Measurements from ENCODE around the gene ZNF135. TPM values are rescaled to one million over a fixed set of nuclear protein-coding genes. Genes with fewer than 3 reads are reported as not detected.

ZNF135 gene
- total and polyA plus RNA-seq, 10 of the 15 experiments (the other 5 are each of a cell fraction or from before 2014, with no cell fraction given): 0.04 TPM; not detected in 9

GRCh38 chr19:58084596-58085347 is 25.7 kb downstream of the ZNF135 start (continued):
- TF ChIP-seq MYC (IDR thresholded peaks at IDR 0.05; ENCODE audit: insufficient read depth, insufficient read length, insufficient replicate concordance, low read length, severe bottlenecking): no peak
- no peak for TF ChIP-seq CREM (IDR thresholded peaks at IDR 0.05; ENCODE audit: low read depth)
- TF ChIP-seq TCF12 (IDR thresholded peaks at IDR 0.05; ENCODE audit: low read depth, low read length): no peak

- Histone ChIP-seq H3K27ac (ENCODE audit: control insufficient read depth, insufficient read depth) (no peak overlapping the region), H3K36me3 (ENCODE audit: control insufficient read depth in 2 of 2, insufficient read depth in 2 of 2, low read length in 1 of 2) (no peaks in the 10 kb centered on the region), H3K9me3 (replicated peaks; ENCODE audit: control insufficient read depth, insufficient read depth, low read length) (peaks cover 1% of the 10 kb centered on the region; the same call in 1 of the 3 replicates), H3K4me2 (ENCODE audit: control insufficient read depth, insufficient read depth) (no peak overlapping the region), H3K79me2 (ENCODE audit: control insufficient read depth, insufficient read depth, low read length) (no peaks in the 10 kb centered on the region), H4K20me1 (ENCODE audit: control insufficient read depth, insufficient read depth) (no peaks in the 10 kb centered on the region), H3K4me3 (no peak overlapping the region), H3K27me3 (replicated peaks in 1 of 2; ENCODE audit: control insufficient read depth in 2 of 2, insufficient read depth in 2 of 2, low read length in 1 of 2) (no peaks in the 10 kb centered on the region), H3K9ac (ENCODE audit: control insufficient read depth, insufficient read depth, low read length) (no peak overlapping the region), H3K4me1 (ENCODE audit: control insufficient read depth, insufficient read depth, low read length) (no peaks in the 10 kb centered on the region), H2AFZ (ENCODE audit: control insufficient read depth, low read depth, low read length) (no peak overlapping the region)
- ATAC-seq (no peak), DNase-seq (ENCODE audit: low read depth, low spot score) (no peak), FAIRE-seq (no peak)
- intact Hi-C loops (cut with micrococcal nuclease; ENCODE audit: unreplicated experiment): no loop called here
- SMC1A ChIA-PET (ENCODE audit: uncharacterized antibody, unreplicated experiment): no interaction called here
- no TSS peak for BruUV-seq (replicated peaks)
- CTCF ChIA-PET: no interaction called here
- RAD21 ChIA-PET (ENCODE audit: unreplicated experiment): no interaction called here
- 83% methylated on average over 29 of the region's 29 CpGs for WGBS (ENCODE audit: insufficient coverage, insufficient replicate concordance, low lambda C conversion rate, missing lambda C conversion rate)
- POLR2A ChIA-PET: no interaction called here
- in situ Hi-C loops (cut with MboI): no loop called here
- TF ChIP-seq POLR2AphosphoS2 (IDR thresholded peaks at IDR 0.05; ENCODE audit: low read depth, low read length) (no peak), STAT3 (IDR thresholded peaks at IDR 0.05; ENCODE audit: low read depth, low read length) (no peak), HDAC2 (IDR thresholded peaks at IDR 0.05) (no peak), ZNF384 (IDR thresholded peaks at IDR 0.05; ENCODE audit: borderline replicate concordance, low read depth, low read length) (no peak), KLF5 (IDR thresholded peaks at IDR 0.05; ENCODE audit: partially characterized antibody) (no peak), ELK1 (IDR thresholded peaks at IDR 0.05; ENCODE audit: low read depth, low read length) (no peak), MEF2A (IDR thresholded peaks at IDR 0.05; ENCODE audit: insufficient read depth, low read depth, low read length) (no peak), PAX8 (IDR thresholded peaks at IDR 0.05) (no peak), PKNOX1 (IDR thresholded peaks at IDR 0.05) (no peak), ZNF274 (IDR thresholded peaks at IDR 0.05; ENCODE audit: insufficient read depth, insufficient read length) (no peak), ZNF687 (IDR thresholded peaks at IDR 0.05) (no peak), ETV6 (conservative IDR thresholded peaks at IDR 0.05 in 1 of 2, IDR thresholded peaks at IDR 0.05 in 1 of 2; ENCODE audit: borderline replicate concordance in 1 of 2, low read depth in 1 of 2) (no peak), RB1 (IDR thresholded peaks at IDR 0.05; ENCODE audit: borderline replicate concordance) (no peak), NFIC (IDR thresholded peaks at IDR 0.05; ENCODE audit: low read depth, low read length) (no peak)
Observed at GRCh38 chr19:58085348-58085875, 26.3 kb downstream of the ZNF135 start.
